ENCODE measurements around the gene TP73. TPM values are rescaled to one million over a fixed set of nuclear protein-coding genes. Genes with fewer than 3 reads are reported as not detected.

Gene TP73
- total RNA-seq, 1 donor = not detected

GRCh38 chr1:3690282-3691065, 38.2 kb downstream of the TP73 start:
- Histone ChIP-seq H3K27me3 (ENCODE audit: insufficient read depth, low read length) (no peaks in the 10 kb centered on the region), H3K4me1 (ENCODE audit: insufficient read depth, low read length) (no peaks in the 10 kb centered on the region), H3K9me3 (ENCODE audit: low read depth, low read length) (no peaks in the 10 kb centered on the region), H3K4me3 (ENCODE audit: low read length) (no peak overlapping the region)

GRCh38 chr1:3691421-3692204, 39.3 kb downstream of the TP73 start:
- Histone ChIP-seq H3K4me3 (ENCODE audit: low read length) (no peak overlapping the region), H3K4me1 (ENCODE audit: insufficient read depth, low read length) (no peaks in the 10 kb centered on the region), H3K9me3 (ENCODE audit: low read depth, low read length) (no peaks in the 10 kb centered on the region), H3K27me3 (ENCODE audit: insufficient read depth, low read length) (no peaks in the 10 kb centered on the region)

GRCh38 chr1:3692598-3692997, 40.3 kb downstream of the TP73 start:
- H3K9me3 ChIP-seq (ENCODE audit: low read depth, low read length) = no peaks in the 10 kb centered on the region

GRCh38 chr1:3693321-3693720, 41.0 kb downstream of the TP73 start:
- no peaks in the 10 kb centered on the region for H3K9me3 ChIP-seq (ENCODE audit: low read depth, low read length)
- no peaks in the 10 kb centered on the region for H3K4me1 ChIP-seq (ENCODE audit: insufficient read depth, low read length)
- H3K27me3 ChIP-seq (ENCODE audit: insufficient read depth, low read length) = no peaks in the 10 kb centered on the region
- H3K4me3 ChIP-seq (ENCODE audit: low read length) = no peak overlapping the region

More at GRCh38 chr1:3692598-3692997, 40.3 kb downstream of the TP73 start:
- no peak overlapping the region for H3K4me3 ChIP-seq (ENCODE audit: low read length)
- no peaks in the 10 kb centered on the region for H3K4me1 ChIP-seq (ENCODE audit: insufficient read depth, low read length)
- H3K27me3 ChIP-seq (ENCODE audit: insufficient read depth, low read length) = no peaks in the 10 kb centered on the region

- H3K4me1 ChIP-seq (ENCODE audit: insufficient read depth, low read length) = no peaks in the 10 kb centered on the region
- H3K27me3 ChIP-seq (ENCODE audit: insufficient read depth, low read length) = no peaks in the 10 kb centered on the region
- H3K4me3 ChIP-seq (ENCODE audit: low read length) = no peak overlapping the region
- H3K9me3 ChIP-seq (ENCODE audit: low read depth, low read length) = no peaks in the 10 kb centered on the region
Measured at GRCh38 chr1:3695326-3696217, 43.3 kb downstream of the TP73 start.

GRCh38 chr1:3696689-3697088, 44.4 kb downstream of the TP73 start:
- no peaks in the 10 kb centered on the region for H3K4me1 ChIP-seq (ENCODE audit: insufficient read depth, low read length)
- H3K4me3 ChIP-seq (ENCODE audit: low read length) = no peak overlapping the region
- no peaks in the 10 kb centered on the region for H3K27me3 ChIP-seq (ENCODE audit: insufficient read depth, low read length)
- no peaks in the 10 kb centered on the region for H3K9me3 ChIP-seq (ENCODE audit: low read depth, low read length)

GRCh38 chr1:3697104-3697503, 44.8 kb downstream of the TP73 start:
- H3K4me1 ChIP-seq (ENCODE audit: insufficient read depth, low read length) = no peaks in the 10 kb centered on the region
- H3K27me3 ChIP-seq (ENCODE audit: insufficient read depth, low read length) = no peaks in the 10 kb centered on the region
- H3K9me3 ChIP-seq (ENCODE audit: low read depth, low read length) = no peaks in the 10 kb centered on the region
- H3K4me3 ChIP-seq (ENCODE audit: low read length) = no peak overlapping the region

GRCh38 chr1:3697810-3698209, 45.5 kb downstream of the TP73 start:
- Histone ChIP-seq H3K27me3 (ENCODE audit: insufficient read depth, low read length) (no peaks in the 10 kb centered on the region), H3K4me3 (ENCODE audit: low read length) (no peak overlapping the region), H3K4me1 (ENCODE audit: insufficient read depth, low read length) (no peaks in the 10 kb centered on the region), H3K9me3 (ENCODE audit: low read depth, low read length) (no peaks in the 10 kb centered on the region)

GRCh38 chr1:3698660-3699408, 46.5 kb downstream of the TP73 start:
- Histone ChIP-seq H3K9me3 (ENCODE audit: low read depth, low read length) (no peaks in the 10 kb centered on the region), H3K4me3 (ENCODE audit: low read length) (no peak overlapping the region), H3K27me3 (ENCODE audit: insufficient read depth, low read length) (no peaks in the 10 kb centered on the region), H3K4me1 (ENCODE audit: insufficient read depth, low read length) (no peaks in the 10 kb centered on the region)

GRCh38 chr1:3699596-3699995, 47.3 kb downstream of the TP73 start:
- Histone ChIP-seq H3K9me3 (ENCODE audit: low read depth, low read length) (no peaks in the 10 kb centered on the region), H3K4me1 (ENCODE audit: insufficient read depth, low read length) (no peaks in the 10 kb centered on the region), H3K27me3 (ENCODE audit: insufficient read depth, low read length) (no peaks in the 10 kb centered on the region), H3K4me3 (ENCODE audit: low read length) (no peak overlapping the region)

- Histone ChIP-seq H3K4me1 (ENCODE audit: insufficient read depth, low read length) (no peaks in the 10 kb centered on the region), H3K4me3 (ENCODE audit: low read length) (no peak overlapping the region), H3K9me3 (ENCODE audit: low read depth, low read length) (no peaks in the 10 kb centered on the region), H3K27me3 (ENCODE audit: insufficient read depth, low read length) (no peaks in the 10 kb centered on the region)
Measured at GRCh38 chr1:3700631-3701030, 48.3 kb downstream of the TP73 start.

GRCh38 chr1:3702528-3702927, 50.2 kb downstream of the TP73 start:
- Histone ChIP-seq H3K4me3 (ENCODE audit: low read length) (no peak overlapping the region), H3K27me3 (ENCODE audit: insufficient read depth, low read length) (no peaks in the 10 kb centered on the region), H3K9me3 (ENCODE audit: low read depth, low read length) (no peaks in the 10 kb centered on the region), H3K4me1 (ENCODE audit: insufficient read depth, low read length) (no peaks in the 10 kb centered on the region)

- Histone ChIP-seq H3K4me3 (ENCODE audit: low read length) (no peak overlapping the region), H3K4me1 (ENCODE audit: insufficient read depth, low read length) (no peaks in the 10 kb centered on the region), H3K27me3 (ENCODE audit: insufficient read depth, low read length) (no peaks in the 10 kb centered on the region), H3K9me3 (ENCODE audit: low read depth, low read length) (no peaks in the 10 kb centered on the region)
Measured at GRCh38 chr1:3702990-3703728, 50.8 kb downstream of the TP73 start.

All from mononuclear cell (primary cell).